NCI-H345 treated with DMSO at 0.1 percent for 48 hours (cell line): Measurements from ENCODE around the gene SPAG6.

Experiments
- DNase-seq: peaks from one replicate; lab custom pipeline; 2025; ENCODE audit not compliant: unreplicated experiment; lab: John Stamatoyannopoulos, UW

SPAG6 gene

GRCh38 chr10:22321924-22322640 lies 23.2 kb upstream of the SPAG6 start:
- DNase-seq: no peak

- DNase-seq: no peak
Observed at GRCh38 chr10:22322641-22323160, 22.6 kb upstream of the SPAG6 start.

- DNase-seq: no peak
Observed at GRCh38 chr10:22323538-22324305, 21.6 kb upstream of the SPAG6 start.

GRCh38 chr10:22324413-22324812 lies 20.9 kb upstream of the SPAG6 start:
- DNase-seq: no peak

- no peak for DNase-seq
Observed at GRCh38 chr10:22324893-22325271, 20.4 kb upstream of the SPAG6 start.

- peak; percentile 53 for DNase-seq
Observed at GRCh38 chr10:22325272-22326144, 19.8 kb upstream of the SPAG6 start.

- DNase-seq: no peak
Observed at GRCh38 chr10:22326145-22326702, 19.1 kb upstream of the SPAG6 start.

GRCh38 chr10:22329150-22329549 lies 16.1 kb upstream of the SPAG6 start:
- DNase-seq: no peak

- no peak for DNase-seq
Observed at GRCh38 chr10:22332116-22332692, 13.1 kb upstream of the SPAG6 start.

GRCh38 chr10:22333167-22333974 lies 11.9 kb upstream of the SPAG6 start:
- DNase-seq: peak; percentile 37

- no peak for DNase-seq
Observed at GRCh38 chr10:22333975-22334282, 11.4 kb upstream of the SPAG6 start.

- DNase-seq: no peak
Observed at GRCh38 chr10:22334414-22335172, 10.7 kb upstream of the SPAG6 start.

- DNase-seq: no peak
Observed at GRCh38 chr10:22335173-22335933, 9.9 kb upstream of the SPAG6 start.

- no peak for DNase-seq
Observed at GRCh38 chr10:22338185-22338900, 7.0 kb upstream of the SPAG6 start.

GRCh38 chr10:22338931-22339330 lies 6.4 kb upstream of the SPAG6 start:
- no peak for DNase-seq

- DNase-seq: peak; percentile 53
Observed at GRCh38 chr10:22339761-22340328, 5.5 kb upstream of the SPAG6 start.

GRCh38 chr10:22340329-22341189 lies 4.7 kb upstream of the SPAG6 start:
- no peak for DNase-seq
